ENCODE measurements around the gene ROBO1. TPM values are rescaled to one million over a fixed set of nuclear protein-coding genes. Genes with fewer than 3 reads are reported as not detected.
"Not testable (repeated sequence)": the region's sequence is repeated elsewhere in the genome, so short reads cannot be mapped to it uniquely, and the experiment has no call there.

ROBO1 gene
- total RNA-seq, 6 experiments from 2014 or later = 1.1 to 7.2 (median 4.3) TPM

GRCh38 chr3:78889348-78889747 is 878.5 kb downstream of the ROBO1 start:
- DNase-seq (no peak), ATAC-seq (no peak)
- H3K4me3 ChIP-seq = no peak overlapping the region
- H3K27ac ChIP-seq = no peak overlapping the region
- 80% methylated on average over 4 of the region's 4 CpGs for WGBS (ENCODE audit: insufficient coverage, low coverage, low lambda C conversion rate, missing lambda C conversion rate)
- no peaks in the 10 kb centered on the region for H3K36me3 ChIP-seq
- TF ChIP-seq POLR2A (IDR thresholded peaks at IDR 0.05) (no peak), CTCF (IDR thresholded peaks at IDR 0.05) (no peak)
- no peaks in the 10 kb centered on the region for H3K9me3 ChIP-seq
- H3K27me3 ChIP-seq = no peaks in the 10 kb centered on the region
- no peaks in the 10 kb centered on the region for H3K4me1 ChIP-seq
- intact Hi-C loops (cut with DNase I) = no loop called here

- DNase-seq = no peak
- Histone ChIP-seq H3K27me3 (no peaks in the 10 kb centered on the region), H3K4me3 (no peak overlapping the region), H3K36me3 (no peaks in the 10 kb centered on the region), H3K9me3 (no peaks in the 10 kb centered on the region), H3K4me1 (no peaks in the 10 kb centered on the region), H3K27ac (no peak overlapping the region)
- ATAC-seq = no peak
- intact Hi-C loops (cut with DNase I) = no loop called here
- TF ChIP-seq POLR2A (IDR thresholded peaks at IDR 0.05) = no peak
- TF ChIP-seq CTCF (IDR thresholded peaks at IDR 0.05) = no peak
These were observed 879.2 kb downstream of the ROBO1 start for GRCh38 chr3:78888635-78889034.

GRCh38 chr3:78887547-78888011 is 880.2 kb downstream of the ROBO1 start:
- ATAC-seq = no peak
- DNase-seq = no peak
- H3K27ac ChIP-seq = no peak overlapping the region
- intact Hi-C loops (cut with DNase I) = no loop called here
- no peaks in the 10 kb centered on the region for H3K36me3 ChIP-seq
- WGBS (ENCODE audit: insufficient coverage, low coverage, low lambda C conversion rate, missing lambda C conversion rate) = 70% methylated on average over 1 of the region's 1 CpG
- H3K27me3 ChIP-seq = no peaks in the 10 kb centered on the region
- TF ChIP-seq POLR2A (IDR thresholded peaks at IDR 0.05) (no peak), CTCF (IDR thresholded peaks at IDR 0.05) (no peak)
- no peak overlapping the region for H3K4me3 ChIP-seq
- no peaks in the 10 kb centered on the region for H3K9me3 ChIP-seq
- H3K4me1 ChIP-seq = no peaks in the 10 kb centered on the region

- no peaks in the 10 kb centered on the region for H3K27me3 ChIP-seq
- no peak overlapping the region for H3K4me3 ChIP-seq
- no peaks in the 10 kb centered on the region for H3K4me1 ChIP-seq
- WGBS (ENCODE audit: insufficient coverage, low coverage, low lambda C conversion rate, missing lambda C conversion rate) = 82% methylated on average over 1 of the region's 1 CpG
- intact Hi-C loops (cut with DNase I) = no loop called here
- no peak overlapping the region for H3K27ac ChIP-seq
- no peak for ATAC-seq
- H3K36me3 ChIP-seq = no peaks in the 10 kb centered on the region
- H3K9me3 ChIP-seq = no peaks in the 10 kb centered on the region
- no peak for TF ChIP-seq CTCF (IDR thresholded peaks at IDR 0.05)
- no peak for TF ChIP-seq POLR2A (IDR thresholded peaks at IDR 0.05)
- DNase-seq = no peak
These were observed 880.8 kb downstream of the ROBO1 start for GRCh38 chr3:78887029-78887428.

GRCh38 chr3:78884567-78884966 is 883.2 kb downstream of the ROBO1 start:
- H3K27ac ChIP-seq; H3K4me1 ChIP-seq; ATAC-seq; DNase-seq; H3K4me3 ChIP-seq; H3K36me3 ChIP-seq; intact Hi-C loops (cut with DNase I); H3K27me3 ChIP-seq; H3K9me3 ChIP-seq: not testable (repeated sequence)
- WGBS (ENCODE audit: insufficient coverage, low coverage, low lambda C conversion rate, missing lambda C conversion rate) = 81% methylated on average over 1 of the region's 1 CpG

Data from right lobe of liver (tissue), 6 donors.